ENCODE measurements around the gene ADAMTS12.

Gene ADAMTS12

DNA sequence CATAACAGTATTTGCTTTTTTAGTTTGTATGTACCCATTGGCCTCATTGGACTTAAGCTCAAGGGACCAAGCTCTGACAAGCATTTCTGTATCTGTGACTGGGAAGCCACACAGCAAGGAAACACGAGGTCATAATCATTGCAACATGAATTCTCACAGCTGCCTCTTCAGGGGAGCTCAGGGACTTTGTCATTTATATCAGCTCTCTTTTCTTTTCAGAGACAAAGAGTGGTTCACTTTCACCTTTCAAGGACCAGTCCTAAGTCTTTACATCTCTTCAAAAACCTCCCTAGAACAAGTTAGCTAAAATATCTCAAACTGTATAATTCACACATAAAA lies 58.6 kb downstream of the ADAMTS12 start:
- no peak for DNase-seq (ENCODE audit: low spot score)
- TF ChIP-seq, protein P1, sequence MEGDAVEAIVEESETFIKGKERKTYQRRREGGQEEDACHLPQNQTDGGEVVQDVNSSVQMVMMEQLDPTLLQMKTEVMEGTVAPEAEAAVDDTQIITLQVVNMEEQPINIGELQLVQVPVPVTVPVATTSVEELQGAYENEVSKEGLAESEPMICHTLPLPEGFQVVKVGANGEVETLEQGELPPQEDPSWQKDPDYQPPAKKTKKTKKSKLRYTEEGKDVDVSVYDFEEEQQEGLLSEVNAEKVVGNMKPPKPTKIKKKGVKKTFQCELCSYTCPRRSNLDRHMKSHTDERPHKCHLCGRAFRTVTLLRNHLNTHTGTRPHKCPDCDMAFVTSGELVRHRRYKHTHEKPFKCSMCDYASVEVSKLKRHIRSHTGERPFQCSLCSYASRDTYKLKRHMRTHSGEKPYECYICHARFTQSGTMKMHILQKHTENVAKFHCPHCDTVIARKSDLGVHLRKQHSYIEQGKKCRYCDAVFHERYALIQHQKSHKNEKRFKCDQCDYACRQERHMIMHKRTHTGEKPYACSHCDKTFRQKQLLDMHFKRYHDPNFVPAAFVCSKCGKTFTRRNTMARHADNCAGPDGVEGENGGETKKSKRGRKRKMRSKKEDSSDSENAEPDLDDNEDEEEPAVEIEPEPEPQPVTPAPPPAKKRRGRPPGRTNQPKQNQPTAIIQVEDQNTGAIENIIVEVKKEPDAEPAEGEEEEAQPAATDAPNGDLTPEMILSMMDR (IDR thresholded peaks at IDR 0.05; ENCODE audit: extremely low read depth, missing control alignments): no peak

DNA sequence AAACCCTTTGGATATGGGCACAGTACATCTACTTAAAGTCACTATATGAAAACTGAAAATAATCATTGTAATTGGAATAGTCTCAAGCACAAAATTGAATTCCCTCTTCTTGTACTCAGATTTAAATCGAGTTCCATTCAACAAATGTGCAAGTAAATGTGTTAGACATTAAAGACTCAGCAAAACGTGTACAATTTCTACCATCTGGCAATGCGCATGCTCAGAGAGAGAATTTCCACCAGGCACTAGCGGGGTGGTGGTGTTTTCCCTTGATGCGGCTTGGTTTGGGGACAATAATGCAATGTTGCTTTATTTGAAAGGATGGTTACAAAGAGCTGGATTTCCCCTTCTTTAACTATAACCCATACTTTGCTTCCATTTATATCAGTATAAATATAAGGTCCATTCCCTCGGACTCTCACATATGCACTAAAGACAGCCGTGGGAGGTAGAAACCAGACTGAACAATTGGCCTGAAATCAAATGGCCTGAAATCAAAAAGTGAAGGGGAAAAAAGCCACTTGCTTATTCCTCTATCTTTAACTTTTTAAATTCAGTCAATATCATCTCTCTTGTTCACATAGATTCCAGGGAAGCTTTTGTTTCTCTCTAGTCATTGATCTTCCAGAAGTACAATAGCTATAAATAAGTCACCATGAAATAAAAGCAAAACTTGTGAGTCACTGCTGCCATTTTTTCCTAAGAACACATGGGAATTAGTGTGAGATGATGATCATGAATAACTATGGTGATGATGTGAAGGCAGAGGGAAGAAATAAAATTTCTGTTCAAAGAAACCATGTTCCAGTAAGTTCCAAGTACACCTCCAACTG lies 59.2 kb downstream of the ADAMTS12 start:
- DNase-seq (ENCODE audit: low spot score): no peak
- TF ChIP-seq, protein P1 (IDR thresholded peaks at IDR 0.05; ENCODE audit: extremely low read depth, missing control alignments): no peak

DNA sequence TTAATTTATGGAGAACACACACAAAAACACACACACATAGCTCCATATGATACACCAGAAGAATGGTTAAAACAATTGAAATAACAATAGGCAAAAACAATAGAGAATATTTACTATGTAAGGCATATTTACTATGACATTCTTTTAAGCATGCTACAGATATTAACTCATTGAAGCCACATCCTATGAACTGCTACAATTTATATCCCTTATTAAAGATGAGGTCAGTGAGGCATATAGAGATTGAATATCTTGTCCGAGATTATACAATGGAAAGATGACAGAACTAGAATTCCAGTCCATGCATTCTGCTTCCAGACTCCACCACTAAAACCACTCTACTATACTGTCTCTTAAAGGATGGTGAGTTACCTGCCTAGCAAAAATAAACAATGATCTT lies 60.7 kb downstream of the ADAMTS12 start:
- no peak for DNase-seq (ENCODE audit: low spot score)
- TF ChIP-seq, protein P1 (IDR thresholded peaks at IDR 0.05; ENCODE audit: extremely low read depth, missing control alignments): no peak

DNA sequence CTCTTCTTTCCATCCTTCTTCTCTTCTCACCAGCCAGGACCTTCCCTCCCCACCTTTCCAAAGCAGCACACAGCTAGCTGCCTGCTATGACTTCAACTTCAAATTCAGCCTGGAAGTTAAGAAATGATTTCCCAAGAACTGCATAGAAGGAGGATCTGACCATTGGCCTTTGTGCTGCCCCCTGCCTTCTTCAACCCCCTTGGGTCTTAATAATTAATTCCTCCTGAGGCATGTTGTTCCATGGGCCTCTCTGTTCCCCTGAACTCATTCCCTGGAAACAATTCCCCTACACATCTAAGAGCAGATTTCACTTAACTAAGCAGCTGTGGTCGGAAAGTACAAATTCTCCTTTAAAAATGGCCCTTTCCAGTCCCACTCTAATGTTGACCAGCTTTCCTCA lies 62.4 kb downstream of the ADAMTS12 start:
- TF ChIP-seq, protein P1 (IDR thresholded peaks at IDR 0.05; ENCODE audit: extremely low read depth, missing control alignments): no peak
- DNase-seq (ENCODE audit: low spot score): no peak

DNA sequence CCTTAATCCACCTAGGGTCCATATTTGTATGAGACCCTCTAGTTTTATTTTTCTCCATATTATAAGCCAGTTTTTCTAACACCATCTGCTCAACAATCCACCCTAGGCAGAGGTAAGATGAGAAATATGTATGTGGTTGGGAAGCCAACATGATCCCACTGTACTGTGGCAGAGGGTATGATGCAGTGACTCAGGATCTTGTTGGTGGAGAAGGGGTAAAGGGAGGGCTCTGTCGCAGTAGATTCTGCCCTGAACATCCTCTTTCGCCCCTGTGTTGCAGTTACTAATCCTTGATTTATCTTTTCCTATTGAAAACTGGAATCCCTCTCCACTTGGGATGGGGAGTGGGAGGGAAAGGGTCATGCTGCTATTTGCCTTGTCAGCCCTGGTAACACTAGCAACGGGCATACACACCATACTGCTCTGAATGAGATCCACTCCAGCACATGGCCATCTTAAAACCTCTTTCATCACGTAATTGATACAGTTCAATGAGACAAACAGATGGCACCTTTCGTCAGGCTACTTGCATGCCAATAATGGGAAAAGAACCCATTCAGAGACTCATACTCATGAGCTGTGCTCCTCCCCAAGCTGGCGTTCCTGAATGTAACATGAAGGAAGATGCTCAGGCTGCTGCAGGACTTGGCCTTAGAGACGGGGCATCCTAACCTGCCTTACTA lies 63.0 kb downstream of the ADAMTS12 start:
- TF ChIP-seq, protein P1 (IDR thresholded peaks at IDR 0.05; ENCODE audit: extremely low read depth, missing control alignments): no peak
- no peak for DNase-seq (ENCODE audit: low spot score)

DNA sequence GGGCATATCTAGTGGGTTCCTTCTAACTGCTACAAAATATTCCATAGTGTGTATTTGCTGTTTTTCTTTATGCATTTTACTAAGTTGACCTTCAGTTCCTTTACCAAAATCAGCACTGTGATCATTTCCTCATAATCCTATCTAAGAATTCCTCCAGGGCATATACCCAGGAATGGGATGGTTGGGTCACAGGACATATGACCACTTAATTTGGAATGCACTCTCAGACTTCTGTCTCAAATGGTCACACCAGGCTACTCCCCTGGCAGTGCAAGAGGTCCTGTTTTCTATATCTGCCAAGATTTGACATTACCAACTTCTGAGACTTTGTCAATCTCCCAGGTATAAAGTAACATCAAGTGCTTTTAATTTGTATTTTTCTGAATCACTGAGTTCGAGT lies 63.9 kb downstream of the ADAMTS12 start:
- TF ChIP-seq, protein P1 (IDR thresholded peaks at IDR 0.05; ENCODE audit: extremely low read depth, missing control alignments): no peak
- no peak for DNase-seq (ENCODE audit: low spot score)

DNA sequence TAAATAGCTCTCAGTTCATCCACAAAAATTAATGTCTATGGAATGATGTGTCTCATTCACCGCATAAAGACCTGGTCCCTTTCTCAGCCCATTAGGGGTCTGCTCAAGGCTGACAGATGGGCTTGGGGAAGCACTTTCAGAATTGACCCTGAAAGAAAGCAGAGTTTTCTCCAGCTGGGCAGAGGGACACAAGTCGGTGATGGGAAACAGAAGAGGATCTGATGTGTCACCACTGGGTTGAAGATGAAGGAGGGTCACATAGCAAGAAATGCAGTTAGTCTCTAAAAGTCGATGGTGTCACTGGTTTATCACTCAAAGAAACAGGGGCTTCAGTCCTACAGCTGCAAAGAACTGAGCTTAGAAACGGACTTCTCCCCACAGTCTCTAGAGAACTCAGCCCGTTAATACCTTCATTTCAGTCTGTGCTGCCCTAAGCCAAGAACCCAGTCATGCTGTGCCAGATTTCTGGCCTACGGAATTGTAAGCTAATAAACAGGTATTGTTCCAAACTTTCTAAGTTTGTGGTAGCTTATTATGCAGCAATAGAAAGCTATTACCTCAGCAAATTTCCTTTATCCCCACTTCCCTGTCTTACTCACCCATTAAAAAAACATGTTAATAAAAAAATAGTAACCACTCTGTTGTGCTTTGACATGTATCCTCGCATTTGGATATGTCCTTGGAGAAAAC lies 64.6 kb downstream of the ADAMTS12 start:
- DNase-seq (ENCODE audit: low spot score): no peak
- TF ChIP-seq, protein P1 (IDR thresholded peaks at IDR 0.05; ENCODE audit: extremely low read depth, missing control alignments): no peak
